Ammon's horn (tissue), 1 donor: ENCODE measurements around the gene SEMA3A.

Experiments used
- DNase-seq: peaks from one replicate; pipeline ENCODE4 v3.0.0-alpha.2; 2016; ENCODE audit warnings: low spot score

SEMA3A gene

GRCh38 chr7:83921941-83922607 lies 272.5 kb downstream of the SEMA3A start:
- no peak for DNase-seq

GRCh38 chr7:83921271-83921940 lies 273.2 kb downstream of the SEMA3A start:
- no peak for DNase-seq

GRCh38 chr7:83918142-83918541 lies 276.4 kb downstream of the SEMA3A start:
- DNase-seq: no peak

- no peak for DNase-seq
These were observed 281.4 kb downstream of the SEMA3A start for GRCh38 chr7:83913174-83913573.

GRCh38 chr7:83908526-83908925 lies 286.1 kb downstream of the SEMA3A start:
- no peak for DNase-seq
